Heart right ventricle (tissue), 16 donors: Measurements from ENCODE around the gene PLLP. TPM values are rescaled to one million over a fixed set of nuclear protein-coding genes. Genes with fewer than 3 reads are reported as not detected.

ENCODE experiments used
- ATAC-seq, 8 donors: fragments of 200-7000 bp; cut with Tn5 transposase; one replicate each; pipeline ENCODE4 v1.9.1; 2020; ENCODE audit warnings: mild to moderate bottlenecking in 8 of 8, moderate library complexity in 8 of 8, moderate number of reproducible peaks in 1 of 8
- DNase-seq, 2 donors: peaks; one replicate each; pipeline ENCODE4 v3.0.0-alpha.2; 2020
- H3K27ac ChIP-seq, 10 donors: fragments of 200-600 bp; sonication (generic) in 2 of 10; one replicate each; pipeline versions ENCODE4 v1.5.0 to v1.8.0; 2020 to 2022; ENCODE audit warnings: mild to moderate bottlenecking in 3 of 10
- H3K27me3 ChIP-seq, 7 donors: fragments of 200-600 bp; one replicate each; pipeline ENCODE4 v1.8.0; 2021 to 2022; ENCODE audit warnings: mild to moderate bottlenecking in 2 of 7
- H3K36me3 ChIP-seq, 9 donors: fragments of 200-600 bp; sonication (generic) in 1 of 9; one replicate each; pipeline versions ENCODE4 v1.5.0 to v1.8.0; 2020 to 2022; ENCODE audit warnings: mild to moderate bottlenecking in 2 of 9
- H3K4me1 ChIP-seq, 9 donors: fragments of 200-600 bp; sonication (generic) in 1 of 9; one replicate each; pipeline versions ENCODE4 v1.5.0 to v1.8.0; 2020 to 2022; ENCODE audit warnings: mild to moderate bottlenecking in 4 of 9
- H3K4me3 ChIP-seq, 10 donors: fragments of 200-600 bp; sonication (generic) in 2 of 10; one replicate each; pipeline versions ENCODE4 v1.5.0 to v1.8.0; 2020 to 2022; ENCODE audit warnings: mild to moderate bottlenecking in 7 of 10, moderate library complexity in 2 of 10
- H3K9me3 ChIP-seq, 11 donors: fragments of 200-600 bp in 10 of 11; sonication (generic) in 2 of 11; one replicate each; pipeline versions ENCODE4 v1.5.0 to v1.8.0; 2013 to 2022; ENCODE audit warnings: mild to moderate bottlenecking in 2 of 11, control low read depth in 1 of 11, moderate library complexity in 1 of 11
- CTCF ChIP-seq, 9 donors: fragments of 200-600 bp; sonication (generic) in 2 of 9; IDR thresholded peaks; one replicate each; pipeline versions ENCODE4 v1.5.0 to v1.8.0; 2021 to 2022; ENCODE audit warnings: antibody characterized with exemption in 9 of 9, mild to moderate bottlenecking in 5 of 9, moderate library complexity in 1 of 9
- WGBS, 2 donors: extraction: QIAGEN DNeasy Blood & Tissue Kit; methylation state at CpG; one replicate each; pipeline ENCODE4 v1.1.7; 2013; ENCODE audit warnings: inconsistent platforms in 1 of 2; 5-methylcytosine and 5-hydroxymethylcytosine counted together
- intact Hi-C, 10 donors: fragments of 100-400 bp; cut with DNase I; formaldehyde crosslinking; loops; one replicate each; pipeline versions ENCODE4 v1.11.1 to v1.14.2; 2022
- polyA plus RNA-seq, 2 donors: library from polyadenylated mRNA; stranded (reverse); fragments of 200-250 nt; gene quantifications; one replicate each; pipeline ENCODE4 v1.2.3, GENCODE V29; 2013
- total RNA-seq, 10 donors: library from RNA; stranded (reverse); fragmentation: NEBNext Ultra II Directional in 3 of 10; extraction: Animal tissue kit (Norgen Biotek cat#: 25700) in 3 of 10; gene quantifications; one replicate each; pipeline versions ENCODE4 v1.2.1 to v1.2.4, GENCODE V29; 2021 to 2023
- donor health status: Arrhythmogenic right ventricular cardiomyopathy.
- donor health status: ischemic (EF 13 %, LVEDD 7.1; RV severe dilation, severe dysfunction).
- donor health status: healthy with polysubstance abuse.
- donor health status: DM: no; HTN: yes; CAD: no.
- donor health status: DM: no; HTN: no; CAD: no.
- donor health status: ischemic (EF 25% LVEDD 6.9; RV normal size, moderate dysfunction).
- donor health status: ischemic (EF 25% LVEDD 5.7; RV mildly dilated, moderate dysfunction).
- donor health status: healthy.
- donor health status: DM: yes; HTN: yes; CAD: no.
- donor health status: Ischemic cardiomyopathy.
- donor health status: ischemic (EF 35%, LVEDD 5.7; RV mildly dilated, moderate dysfunction).
- donor health status: nonischemic (EF 11% LVEDD 7.7; RV severe dilation, severe dysfunction).
- donor health status: DM: yes; HTN: yes; CAD: no.
- donor health status: PGD.
- donor health status: ischemic (EF 29% LVEDD 5.4; RV normal size, mild dysfunction).
- donor health status: nonischemic (EF 23%, LVEDD 6.1; RV moderate dilation, normal function).

PLLP gene
- total and polyA plus RNA-seq, 12 donors = 1.7 to 10.6 (median 2.4) TPM

- Histone ChIP-seq H3K36me3 (no peaks in the 10 kb centered on the region), H3K4me3 (no peak overlapping the region), H3K27ac (peak overlapping the region in 9 of 10 donors; percentile 62 to 87 (median 80)), H3K9me3 (no peaks in the 10 kb centered on the region), H3K4me1 (peaks cover 0 to 56% (median 36%) of the 10 kb centered on the region in 9 donors), H3K27me3 (no peaks in the 10 kb centered on the region)
- TF ChIP-seq CTCF (IDR thresholded peaks at IDR 0.05) = no peak
- peak in 1 of 2 donors; percentile 79 for DNase-seq
- peak; percentile 78 to 92 (median 86) for ATAC-seq
- WGBS, 2 donors = 53 to 61% methylated on average over 3 of the region's 3 CpGs
- intact Hi-C loops = loop anchor here in 2 of 10 donors (5.0 kb wide), 2 partner anchors 56 to 91 kb away; partner anchors contain the start of gene CX3CL1 (in 1 of the 2)
Measured at GRCh38 chr16:57316390-57317017, 32.0 kb upstream of the PLLP start.

- Histone ChIP-seq H3K4me1 (peaks cover 0 to 63% (median 40%) of the 10 kb centered on the region in 9 donors), H3K36me3 (no peaks in the 10 kb centered on the region), H3K4me3 (no peak overlapping the region), H3K27ac (peak overlapping the region in 6 of 10 donors; percentile 11 to 73 (median 43)), H3K27me3 (no peaks in the 10 kb centered on the region), H3K9me3 (no peaks in the 10 kb centered on the region)
- DNase-seq = no peak
- 52 to 54% methylated on average over 7 of the region's 7 CpGs for WGBS, 2 donors
- TF ChIP-seq CTCF (IDR thresholded peaks at IDR 0.05) = no peak
- no peak for ATAC-seq
- intact Hi-C loops = loop anchor here in 2 of 10 donors (5.0 kb wide), 2 partner anchors 57 to 92 kb away; partner anchors contain the start of gene CX3CL1 (in 1 of the 2)
Measured at GRCh38 chr16:57315416-57315815, 30.9 kb upstream of the PLLP start.

GRCh38 chr16:57314161-57314785 lies 29.8 kb upstream of the PLLP start:
- DNase-seq (no peak), ATAC-seq (no peak)
- WGBS, 2 donors = 71% methylated on average over 1 of the region's 1 CpG
- intact Hi-C loops = no loop called here
- H3K27ac ChIP-seq = peak overlapping the region in 5 of 10 donors; percentile 12 to 58 (median 44)
- no peaks in the 10 kb centered on the region for H3K27me3 ChIP-seq
- H3K4me1 ChIP-seq = peaks cover 0 to 66% (median 44%) of the 10 kb centered on the region in 9 donors
- TF ChIP-seq CTCF (IDR thresholded peaks at IDR 0.05) = no peak
- H3K9me3 ChIP-seq = no peaks in the 10 kb centered on the region
- H3K4me3 ChIP-seq = no peak overlapping the region
- no peaks in the 10 kb centered on the region for H3K36me3 ChIP-seq

- H3K27ac ChIP-seq = peak overlapping the region in 1 of 10 donors; percentile 58
- no peaks in the 10 kb centered on the region for H3K27me3 ChIP-seq
- H3K36me3 ChIP-seq = no peaks in the 10 kb centered on the region
- intact Hi-C loops = no loop called here
- no peaks in the 10 kb centered on the region for H3K9me3 ChIP-seq
- ATAC-seq (no peak), DNase-seq (no peak)
- H3K4me1 ChIP-seq = peaks cover 0 to 60% (median 44%) of the 10 kb centered on the region in 9 donors
- H3K4me3 ChIP-seq = no peak overlapping the region
- 91 to 92% methylated on average over 2 of the region's 2 CpGs for WGBS, 2 donors
- no peak for TF ChIP-seq CTCF (IDR thresholded peaks at IDR 0.05)
Measured at GRCh38 chr16:57313509-57313908, 29.0 kb upstream of the PLLP start.
